ENCODE measurements around the gene IGF1R.
A peak's percentile ranks its signal among the peaks of the same experiment; 100 is the strongest.

The IGF1R gene

DNA sequence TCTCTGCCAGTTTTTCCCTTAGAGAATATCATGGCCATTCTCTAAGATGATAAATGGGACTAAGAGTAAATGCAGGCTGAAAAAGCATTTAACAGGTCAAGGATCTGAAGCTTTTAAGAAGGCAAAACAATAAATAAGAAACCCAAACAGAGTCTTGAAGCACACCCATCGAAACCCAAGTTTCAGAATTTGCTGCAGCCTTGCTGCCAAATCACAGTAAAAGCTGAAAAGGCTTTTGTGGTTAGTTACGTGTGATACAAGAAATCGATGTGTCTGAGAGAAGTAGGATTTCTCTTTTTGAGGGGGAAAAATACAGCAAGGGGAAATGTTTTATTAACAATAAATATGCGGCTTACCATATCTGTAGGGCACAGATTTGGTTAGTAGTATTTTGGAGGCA, 92.0 kb downstream of the IGF1R start:
- H3K27ac ChIP-seq (ENCODE audit: low read length) = no peak overlapping the region
- H3K36me3 ChIP-seq (ENCODE audit: control insufficient read depth in 1 of 2, insufficient read depth in 2 of 2, low read length in 2 of 2) = no peaks in the 10 kb centered on the region
- H3K4me3 ChIP-seq (ENCODE audit: low read depth in 1 of 2, low read length in 2 of 2) = no peak overlapping the region
- no peaks in the 10 kb centered on the region for H3K9me3 ChIP-seq (ENCODE audit: control insufficient read depth in 1 of 2, low read length in 2 of 2)
- peaks cover 4 to 20% of the 10 kb centered on the region in 2 donors for H3K4me1 ChIP-seq (ENCODE audit: control insufficient read depth in 1 of 2, insufficient read depth in 2 of 2, low read length in 2 of 2)
- H3K27me3 ChIP-seq (ENCODE audit: low read depth, low read length) = no peaks in the 10 kb centered on the region

GRCh38 chr15:98740963-98741362, 92.6 kb downstream of the IGF1R start:
- Histone ChIP-seq H3K36me3 (ENCODE audit: control insufficient read depth in 1 of 2, insufficient read depth in 2 of 2, low read length in 2 of 2) (no peaks in the 10 kb centered on the region), H3K4me3 (ENCODE audit: low read depth in 1 of 2, low read length in 2 of 2) (no peak overlapping the region), H3K27ac (ENCODE audit: low read length) (no peak overlapping the region), H3K9me3 (ENCODE audit: control insufficient read depth in 1 of 2, low read length in 2 of 2) (no peaks in the 10 kb centered on the region), H3K4me1 (ENCODE audit: control insufficient read depth in 1 of 2, insufficient read depth in 2 of 2, low read length in 2 of 2) (peaks cover 4 to 17% of the 10 kb centered on the region in 2 donors), H3K27me3 (ENCODE audit: low read depth, low read length) (no peaks in the 10 kb centered on the region)

GRCh38 chr15:98743177-98743576, 94.8 kb downstream of the IGF1R start:
- Histone ChIP-seq H3K9me3 (ENCODE audit: control insufficient read depth in 1 of 2, low read length in 2 of 2) (no peaks in the 10 kb centered on the region), H3K27ac (ENCODE audit: low read length) (no peak overlapping the region), H3K36me3 (ENCODE audit: control insufficient read depth in 1 of 2, insufficient read depth in 2 of 2, low read length in 2 of 2) (no peaks in the 10 kb centered on the region), H3K4me3 (ENCODE audit: low read depth in 1 of 2, low read length in 2 of 2) (no peak overlapping the region), H3K4me1 (ENCODE audit: control insufficient read depth in 1 of 2, insufficient read depth in 2 of 2, low read length in 2 of 2) (peaks cover 0 to 21% of the 10 kb centered on the region in 2 donors), H3K27me3 (ENCODE audit: low read depth, low read length) (no peaks in the 10 kb centered on the region)

DNA sequence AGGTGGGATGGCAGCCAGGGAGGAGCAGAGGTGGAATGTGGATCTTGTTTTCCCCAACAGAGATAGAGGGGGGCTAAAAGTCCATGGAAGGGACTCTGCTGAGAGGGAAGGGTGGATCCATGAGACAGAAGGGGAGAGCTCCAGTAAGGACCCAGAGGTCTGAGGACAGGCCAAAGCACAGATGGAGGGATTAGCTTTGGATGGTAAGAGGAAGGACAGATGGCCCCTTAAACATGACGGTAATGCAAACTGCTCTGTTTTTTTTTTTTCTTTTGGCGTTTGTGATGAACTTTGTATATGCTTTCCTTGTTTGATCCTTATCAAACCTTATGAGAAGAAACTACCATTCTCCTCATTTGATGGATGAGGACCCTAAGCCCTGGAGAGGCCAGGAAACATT, 96.2 kb downstream of the IGF1R start:
- H3K4me1 ChIP-seq (ENCODE audit: control insufficient read depth in 1 of 2, insufficient read depth in 2 of 2, low read length in 2 of 2) = peaks cover 0 to 21% of the 10 kb centered on the region in 2 donors
- no peak overlapping the region for H3K27ac ChIP-seq (ENCODE audit: low read length)
- no peaks in the 10 kb centered on the region for H3K27me3 ChIP-seq (ENCODE audit: low read depth, low read length)
- H3K4me3 ChIP-seq (ENCODE audit: low read depth in 1 of 2, low read length in 2 of 2) = no peak overlapping the region
- no peaks in the 10 kb centered on the region for H3K9me3 ChIP-seq (ENCODE audit: control insufficient read depth in 1 of 2, low read length in 2 of 2)
- no peaks in the 10 kb centered on the region for H3K36me3 ChIP-seq (ENCODE audit: control insufficient read depth in 1 of 2, insufficient read depth in 2 of 2, low read length in 2 of 2)

DNA sequence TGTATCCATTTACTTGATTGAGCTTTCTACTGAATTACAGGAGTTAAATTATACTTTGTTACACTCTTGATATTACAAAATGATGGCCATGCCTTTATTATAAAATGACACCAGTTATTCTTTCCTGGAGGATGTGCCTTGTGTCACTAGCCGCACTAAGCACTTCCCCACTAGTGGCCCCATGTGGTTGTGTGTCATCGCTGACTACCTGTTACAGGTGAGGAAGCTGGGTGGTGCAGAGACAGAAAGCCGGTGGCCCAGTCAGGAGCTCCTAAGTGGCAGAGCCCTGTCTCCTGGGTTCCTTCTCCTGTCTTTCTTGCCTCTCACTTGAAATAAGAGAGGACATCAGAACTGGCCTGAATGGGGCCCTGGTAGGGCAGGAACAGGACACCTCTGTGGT, 96.8 kb downstream of the IGF1R start:
- no peaks in the 10 kb centered on the region for H3K9me3 ChIP-seq (ENCODE audit: control insufficient read depth in 1 of 2, low read length in 2 of 2)
- no peaks in the 10 kb centered on the region for H3K36me3 ChIP-seq (ENCODE audit: control insufficient read depth in 1 of 2, insufficient read depth in 2 of 2, low read length in 2 of 2)
- H3K27ac ChIP-seq (ENCODE audit: low read length) = no peak overlapping the region
- H3K4me1 ChIP-seq (ENCODE audit: control insufficient read depth in 1 of 2, insufficient read depth in 2 of 2, low read length in 2 of 2) = peaks cover 0 to 21% of the 10 kb centered on the region in 2 donors
- H3K4me3 ChIP-seq (ENCODE audit: low read depth in 1 of 2, low read length in 2 of 2) = no peak overlapping the region
- H3K27me3 ChIP-seq (ENCODE audit: low read depth, low read length) = no peaks in the 10 kb centered on the region

DNA sequence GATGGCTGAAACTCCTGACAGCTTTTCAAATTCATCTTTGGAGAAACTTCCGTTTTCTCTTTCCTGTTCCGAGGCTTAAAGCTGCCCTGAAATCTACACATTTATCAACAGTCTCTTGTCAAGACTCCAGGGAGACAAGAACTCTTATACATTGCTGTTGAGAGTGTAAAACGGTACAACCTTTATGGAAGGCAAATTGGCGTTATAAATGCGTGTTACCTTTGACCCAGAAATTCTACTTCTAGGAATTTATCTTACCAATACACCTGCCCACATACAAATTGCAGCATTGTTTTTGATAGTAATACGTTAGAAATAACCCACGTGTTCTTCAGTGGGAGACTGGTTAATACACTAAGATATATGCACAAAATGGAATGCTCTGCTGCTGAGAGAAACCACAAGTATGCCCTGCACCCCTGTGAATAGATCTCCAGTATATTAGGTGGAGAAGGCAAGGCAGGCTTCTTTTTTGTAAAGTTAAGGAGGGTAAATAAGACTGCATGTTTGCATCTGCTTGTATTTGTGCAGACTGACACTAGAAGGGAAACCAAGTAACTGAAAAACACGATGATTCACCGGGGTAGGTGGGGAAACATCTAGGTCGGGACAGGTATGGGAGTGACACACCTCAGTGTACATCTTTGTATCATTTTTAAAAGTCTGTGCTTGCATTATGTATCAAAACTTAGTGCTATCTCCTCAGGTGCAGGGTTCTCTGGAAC, 97.5 kb downstream of the IGF1R start:
- H3K27ac ChIP-seq (ENCODE audit: low read length) = no peak overlapping the region
- no peaks in the 10 kb centered on the region for H3K9me3 ChIP-seq (ENCODE audit: control insufficient read depth in 1 of 2, low read length in 2 of 2)
- H3K36me3 ChIP-seq (ENCODE audit: control insufficient read depth in 1 of 2, insufficient read depth in 2 of 2, low read length in 2 of 2) = no peaks in the 10 kb centered on the region
- H3K27me3 ChIP-seq (ENCODE audit: low read depth, low read length) = no peaks in the 10 kb centered on the region
- H3K4me1 ChIP-seq (ENCODE audit: control insufficient read depth in 1 of 2, insufficient read depth in 2 of 2, low read length in 2 of 2) = peaks cover 0 to 21% of the 10 kb centered on the region in 2 donors
- peak overlapping the region in 1 of 2 donors; percentile 13 for H3K4me3 ChIP-seq (ENCODE audit: low read depth in 1 of 2, low read length in 2 of 2)

DNA sequence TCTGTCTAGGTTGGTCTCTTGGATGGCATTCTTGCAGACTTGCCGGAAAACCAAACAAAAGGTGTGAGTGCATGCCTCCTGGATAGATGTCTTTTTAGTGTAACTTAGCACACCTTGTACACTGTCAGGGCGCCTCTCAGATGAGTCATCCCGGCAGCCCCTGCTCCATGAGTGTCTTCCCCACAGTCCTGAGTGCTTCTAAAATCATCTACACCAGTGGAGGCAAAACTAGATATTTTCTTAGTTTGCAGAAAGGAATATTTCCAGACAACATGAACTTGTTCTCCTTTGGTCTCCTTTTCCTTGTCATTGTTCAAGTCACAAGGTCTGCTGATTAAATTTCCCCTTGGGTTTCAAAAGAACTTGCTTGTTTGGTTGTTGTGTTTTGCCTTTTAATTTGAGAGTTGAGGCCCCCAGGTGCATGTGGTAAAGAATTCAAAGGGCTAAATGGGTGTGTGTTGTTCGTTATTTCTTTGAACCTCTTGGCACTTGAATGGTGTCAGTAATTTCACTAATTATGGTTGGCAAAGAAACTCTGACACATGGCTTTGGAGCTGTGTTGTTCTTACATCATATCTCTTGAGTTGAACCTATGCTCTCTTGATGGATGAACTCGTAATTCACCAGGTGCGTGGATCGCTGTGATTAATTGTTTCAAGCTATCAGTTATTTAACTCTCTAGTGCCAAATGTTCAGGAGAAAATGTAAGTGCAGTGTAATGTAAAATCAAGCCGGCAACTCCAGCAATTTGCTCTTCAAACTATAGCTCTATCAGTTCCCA, 98.2 kb downstream of the IGF1R start:
- peaks cover 0 to 21% of the 10 kb centered on the region in 2 donors for H3K4me1 ChIP-seq (ENCODE audit: control insufficient read depth in 1 of 2, insufficient read depth in 2 of 2, low read length in 2 of 2)
- H3K4me3 ChIP-seq (ENCODE audit: low read depth in 1 of 2, low read length in 2 of 2) = no peak overlapping the region
- H3K27ac ChIP-seq (ENCODE audit: low read length) = no peak overlapping the region
- H3K27me3 ChIP-seq (ENCODE audit: low read depth, low read length) = no peaks in the 10 kb centered on the region
- no peaks in the 10 kb centered on the region for H3K9me3 ChIP-seq (ENCODE audit: control insufficient read depth in 1 of 2, low read length in 2 of 2)
- H3K36me3 ChIP-seq (ENCODE audit: control insufficient read depth in 1 of 2, insufficient read depth in 2 of 2, low read length in 2 of 2) = no peaks in the 10 kb centered on the region

GRCh38 chr15:98751767-98752166, 103.4 kb downstream of the IGF1R start:
- Histone ChIP-seq H3K27me3 (ENCODE audit: low read depth, low read length) (no peaks in the 10 kb centered on the region), H3K9me3 (ENCODE audit: control insufficient read depth in 1 of 2, low read length in 2 of 2) (no peaks in the 10 kb centered on the region), H3K4me1 (ENCODE audit: control insufficient read depth in 1 of 2, insufficient read depth in 2 of 2, low read length in 2 of 2) (peaks cover 0 to 15% of the 10 kb centered on the region in 2 donors), H3K4me3 (ENCODE audit: low read depth in 1 of 2, low read length in 2 of 2) (no peak overlapping the region), H3K27ac (ENCODE audit: low read length) (no peak overlapping the region), H3K36me3 (ENCODE audit: control insufficient read depth in 1 of 2, insufficient read depth in 2 of 2, low read length in 2 of 2) (no peaks in the 10 kb centered on the region)

DNA sequence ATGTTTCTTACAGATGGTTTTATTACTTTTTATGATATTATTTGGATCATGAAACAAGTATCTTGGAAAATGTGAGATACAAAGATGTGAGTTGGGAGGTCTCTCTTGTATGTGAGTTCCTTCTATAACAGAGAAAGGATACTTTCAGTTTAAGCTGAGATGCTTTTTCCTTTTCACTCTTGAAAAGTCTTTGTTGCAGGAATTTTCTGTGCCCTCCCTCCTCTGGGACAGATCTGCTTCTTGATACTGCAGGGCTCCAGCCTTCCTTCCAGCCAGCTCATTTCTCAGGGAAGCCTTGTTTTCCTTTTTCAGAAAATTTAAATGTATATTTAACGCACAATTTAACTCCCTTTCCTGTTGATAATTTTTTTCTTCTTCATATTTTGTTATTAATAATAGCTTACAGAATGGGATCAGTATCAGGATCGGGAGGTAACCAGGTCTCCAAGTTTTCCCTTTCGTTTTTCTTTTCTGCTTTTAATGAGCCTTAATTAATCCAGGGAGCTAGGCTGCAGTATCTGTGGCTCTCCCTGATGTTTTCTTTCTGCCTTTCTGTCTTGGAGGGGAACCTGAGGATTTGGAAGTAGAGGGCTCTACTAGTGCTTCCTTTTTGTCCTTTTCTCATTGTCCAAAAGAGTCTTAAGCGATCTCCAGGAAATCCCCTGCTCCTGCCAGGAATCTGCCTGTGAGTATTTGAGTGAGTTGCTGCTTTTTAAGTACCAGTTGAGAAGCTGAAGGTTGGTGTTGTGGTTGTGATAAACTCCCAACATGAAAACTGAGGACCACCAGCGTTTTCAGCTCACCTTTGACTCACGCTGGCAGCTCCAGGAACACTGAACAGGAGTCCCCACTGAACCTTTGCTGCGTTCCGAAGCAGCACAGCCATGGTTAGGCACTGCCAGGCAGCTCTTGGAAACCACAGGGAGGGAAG, 105.7 kb downstream of the IGF1R start:
- H3K27ac ChIP-seq (ENCODE audit: low read length) = peak overlapping the region; percentile 49
- H3K36me3 ChIP-seq (ENCODE audit: control insufficient read depth in 1 of 2, insufficient read depth in 2 of 2, low read length in 2 of 2) = no peaks in the 10 kb centered on the region
- no peaks in the 10 kb centered on the region for H3K9me3 ChIP-seq (ENCODE audit: control insufficient read depth in 1 of 2, low read length in 2 of 2)
- H3K4me1 ChIP-seq (ENCODE audit: control insufficient read depth in 1 of 2, insufficient read depth in 2 of 2, low read length in 2 of 2) = peaks cover 0 to 21% of the 10 kb centered on the region in 2 donors
- H3K4me3 ChIP-seq (ENCODE audit: low read depth in 1 of 2, low read length in 2 of 2) = peak overlapping the region; percentile 55 to 65
- H3K27me3 ChIP-seq (ENCODE audit: low read depth, low read length) = no peaks in the 10 kb centered on the region

- H3K4me3 ChIP-seq (ENCODE audit: low read depth in 1 of 2, low read length in 2 of 2) = peak overlapping the region; percentile 55 to 65
- H3K36me3 ChIP-seq (ENCODE audit: control insufficient read depth in 1 of 2, insufficient read depth in 2 of 2, low read length in 2 of 2) = no peaks in the 10 kb centered on the region
- peaks cover 0 to 28% of the 10 kb centered on the region in 2 donors for H3K4me1 ChIP-seq (ENCODE audit: control insufficient read depth in 1 of 2, insufficient read depth in 2 of 2, low read length in 2 of 2)
- peak overlapping the region; percentile 49 for H3K27ac ChIP-seq (ENCODE audit: low read length)
- no peaks in the 10 kb centered on the region for H3K9me3 ChIP-seq (ENCODE audit: control insufficient read depth in 1 of 2, low read length in 2 of 2)
- no peaks in the 10 kb centered on the region for H3K27me3 ChIP-seq (ENCODE audit: low read depth, low read length)
These were observed 106.3 kb downstream of the IGF1R start for GRCh38 chr15:98754657-98755022.

- Histone ChIP-seq H3K4me3 (ENCODE audit: low read depth in 1 of 2, low read length in 2 of 2) (no peak overlapping the region), H3K9me3 (ENCODE audit: control insufficient read depth in 1 of 2, low read length in 2 of 2) (no peaks in the 10 kb centered on the region), H3K27ac (ENCODE audit: low read length) (no peak overlapping the region), H3K4me1 (ENCODE audit: control insufficient read depth in 1 of 2, insufficient read depth in 2 of 2, low read length in 2 of 2) (peaks cover 0 to 32% of the 10 kb centered on the region in 2 donors), H3K36me3 (ENCODE audit: control insufficient read depth in 1 of 2, insufficient read depth in 2 of 2, low read length in 2 of 2) (no peaks in the 10 kb centered on the region), H3K27me3 (ENCODE audit: low read depth, low read length) (no peaks in the 10 kb centered on the region)
These were observed 106.8 kb downstream of the IGF1R start for GRCh38 chr15:98755138-98755537.

Data from muscle layer of duodenum (tissue), 2 donors.